ENCODE data around the gene AMBRA1. TPM values are rescaled to one million over a fixed set of nuclear protein-coding genes. Genes with fewer than 3 reads are reported as not detected.

AMBRA1 gene
- total and polyA plus RNA-seq, 2 of the 8 experiments (the other 6 are each of a cell fraction or from before 2014, with no cell fraction given): 14.2 to 37.4 TPM

- TF ChIP-seq TAF1 (IDR thresholded peaks at IDR 0.05; ENCODE audit: low read depth, low read length): no peak
Measured at GRCh38 chr11:46421257-46421880, 172.5 kb downstream of the AMBRA1 start (continued).

Data from H1 (cell line).